ENCODE results near the gene HIVEP2.

Gene HIVEP2

GRCh38 chr6:142707255-142707654, 237.7 kb downstream of the HIVEP2 start:
- DNase-seq (ENCODE audit: low read depth, low spot score): no peak

- no peak for DNase-seq (ENCODE audit: low read depth, low spot score)
Measured at GRCh38 chr6:142706210-142706609, 238.8 kb downstream of the HIVEP2 start.

- DNase-seq (ENCODE audit: low read depth, low spot score): no peak
Measured at GRCh38 chr6:142705054-142705453, 239.9 kb downstream of the HIVEP2 start.

GRCh38 chr6:142702501-142703460, 242.2 kb downstream of the HIVEP2 start:
- no peak for DNase-seq (ENCODE audit: low read depth, low spot score)
